HepG2 (cell line): ENCODE data around the gene BACH2. TPM values are rescaled to one million over a fixed set of nuclear protein-coding genes. Genes with fewer than 3 reads are reported as not detected.

Experiments
- ARNT ChIP-seq: fragments of 450-650 bp; IDR thresholded peaks from 2 replicates; pipeline ENCODE4 v1.6.1; 2017
- DMTF1 ChIP-seq: sonication (generic); formaldehyde crosslinking; IDR thresholded peaks from 2 replicates; pipeline ENCODE4 v1.4.0; 2020; ENCODE audit warnings: mild to moderate bottlenecking, missing genetic modification reagents
- GFI1 ChIP-seq: sonication (generic); formaldehyde crosslinking; IDR thresholded peaks from 2 replicates; pipeline ENCODE4 v1.5.0; 2020; ENCODE audit warnings: missing genetic modification reagents, mild to moderate bottlenecking, borderline replicate concordance
- RERE ChIP-seq: IDR thresholded peaks from 2 replicates; pipeline ENCODE4 v1.6.1; 2016; ENCODE audit warnings: low read depth, missing genetic modification reagents, missing compliant biosample characterization
- ZNF143 ChIP-seq: sonication (generic); formaldehyde crosslinking; IDR thresholded peaks from 2 replicates; pipeline ENCODE4 v1.4.0; 2020; ENCODE audit warnings: missing genetic modification reagents
- microRNA-seq: library from miRNA; unstranded; fragments of <30 nt; microRNA quantifications from one replicate; pipeline ENCODE4, GENCODE V29; 2020
- polyA plus RNA-seq, 8 experiments: library from polyadenylated mRNA; depleted of rRNA in 3 of 8; stranded (reverse) in 7 of 8; unstranded in 1 of 8; fragments of >200 nt; fragmentation: Illumina TruSeq in 4 of 8; extraction: Trizol in 4 of 8; gene quantifications; 2 replicates each; pipeline versions ENCODE4 v1.2.1 to v1.2.3, GENCODE V29; 2011 to 2016; ENCODE audit warnings: low read depth in 4 of 8, missing spikeins in 1 of 8, mixed read lengths in 1 of 8; ENCODE audit not compliant: insufficient read depth in 1 of 8
- small RNA-seq, 3 experiments: library from RNA; depleted of rRNA; stranded (forward); fragments of <200 nt; gene quantifications; one replicate each; pipeline ENCODE3, GENCODE V24; 2012; ENCODE audit warnings: low read depth in 2 of 3, low replicate concordance in 1 of 3; ENCODE audit not compliant: insufficient read length in 3 of 3, insufficient read depth in 2 of 3
- total RNA-seq, 5 experiments: library from RNA; depleted of rRNA; stranded (reverse); fragments of >200 nt; fragmentation: Illumina TruSeq; extraction: Trizol; gene quantifications; 2 replicates each; pipeline ENCODE4 v1.2.3, GENCODE V29; 2016; ENCODE audit warnings: low read depth in 1 of 5

Gene BACH2
- total and polyA plus RNA-seq, 2 of the 13 experiments (the other 11 are each of a cell fraction or from before 2014, with no cell fraction given), result 0.01 TPM; not detected in 1

GRCh38 chr6:89886378-89887120 lies 410.1 kb downstream of the BACH2 start (continued):
- TF ChIP-seq DMTF1 (CRISPR knock-in tag) (no peak), GFI1 (CRISPR knock-in tag) (no peak), RERE (CRISPR knock-in tag) (no peak), ARNT (no peak), ZNF143 (CRISPR knock-in tag) (no peak)

Small RNAs within 50 kb of the gene (microRNA-seq; reads per million reads assigned to microRNA genes)
- not detected for gene MIR4464

Small RNAs within 50 kb of the gene (small RNA-seq; reads per million reads assigned to genes)
- 0 reads per million in 3 experiments for gene MIR4464
- gene RF00019, result 0 reads per million in 3 experiments
- gene RN7SKP110, result 0 reads per million in 3 experiments
